Left cardiac atrium (tissue), 4 donors: ENCODE results near the gene ZNF419. TPM values are rescaled to one million over a fixed set of nuclear protein-coding genes. Genes with fewer than 3 reads are reported as not detected.
"Not testable (repeated sequence)": the region's sequence is repeated elsewhere in the genome, so short reads cannot be mapped to it uniquely, and the experiment has no call there.

Experiments used
- ATAC-seq, 2 donors: fragments of 200-7000 bp; cut with Tn5 transposase; one replicate each; pipeline ENCODE4 v1.9.1; 2020; ENCODE audit warnings: mild to moderate bottlenecking in 2 of 2, moderate library complexity in 2 of 2
- DNase-seq: peaks from one replicate; pipeline ENCODE4 v3.0.0-alpha.2; 2020
- intact Hi-C, 2 donors: fragments of 100-400 bp; cut with DNase I; formaldehyde crosslinking; loops; one replicate each; pipeline versions ENCODE4 v1.14.1 to v1.15.1; 2022 to 2023
- long read RNA-seq: library from polyadenylated mRNA; unstranded; transcript quantifications from one replicate; pipeline ENCODE4 v2.0.0, GENCODE V29; 2021
- total RNA-seq, 2 donors: library from RNA; stranded (reverse); fragmentation: NEBNext Ultra II Directional; extraction: Animal tissue kit (Norgen Biotek cat#: 25700); gene quantifications; one replicate each; pipeline ENCODE4 v1.2.1, GENCODE V29; 2021
- donor health status: DM: no; HTN: yes; CAD: no.
- donor health status: DM: no; HTN: yes; CAD: no; lungs with severe emphysema.
- donor health status: DM: yes; HTN: yes; CAD: no.
- donor health status: Dilated cardiomyopathy.

The ZNF419 gene
- total RNA-seq: 1 to 10 TPM; 7.2 to 10.0 TPM
- long read RNA-seq, partial matches to known transcripts: 1 of 9 reads
- long read RNA-seq, other reads (novel, unspliced or antisense): 2 of 9 reads

DNA sequence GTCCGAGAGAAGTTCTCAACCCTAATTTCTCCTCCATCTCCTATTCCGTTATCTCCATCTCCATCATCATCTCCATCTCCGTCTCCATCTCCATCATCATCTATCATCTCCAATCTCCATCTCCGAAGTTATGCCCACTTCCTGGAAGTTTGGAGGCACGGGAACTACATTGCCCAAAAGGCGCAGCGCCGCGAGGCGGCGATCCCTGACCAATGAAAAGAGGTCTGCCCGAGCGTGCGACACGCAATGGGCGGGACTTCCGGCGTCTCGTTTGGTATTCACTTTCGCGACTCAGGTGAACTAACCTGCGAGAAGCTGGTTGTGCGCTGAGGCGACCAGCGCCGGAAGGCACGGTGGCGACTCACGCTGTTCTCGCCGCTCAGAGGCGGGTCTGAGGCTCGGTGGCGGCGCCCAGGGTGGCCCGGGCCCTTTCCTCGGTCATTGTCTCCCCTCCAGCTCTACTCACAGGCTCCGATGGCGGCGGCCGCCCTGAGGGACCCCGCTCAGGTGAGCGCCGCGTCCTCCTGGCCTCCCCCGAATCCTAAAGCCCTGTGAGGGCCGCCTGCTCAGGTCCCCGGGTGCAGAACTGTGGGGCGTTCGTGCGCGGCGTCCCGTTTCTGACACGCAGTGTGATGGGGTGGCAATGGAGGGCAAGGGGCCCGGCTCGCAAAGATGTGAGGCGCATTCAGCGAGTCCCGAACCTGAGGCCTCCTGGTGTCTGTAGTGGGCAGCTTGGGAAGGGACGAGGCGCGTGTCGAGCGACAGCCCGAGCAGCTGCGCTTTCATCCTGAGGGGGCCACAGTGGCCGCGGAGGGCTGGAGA lies at the start of gene ZNF419:
ZNF419 (plus strand) TSS at position 274 of the 822 bp plus-strand sequence; CDS start at position 475, 201 bp downstream.
- intact Hi-C loops: not testable (repeated sequence)
- peak; percentile 99 for ATAC-seq
- peak; percentile 95 for DNase-seq

DNA sequence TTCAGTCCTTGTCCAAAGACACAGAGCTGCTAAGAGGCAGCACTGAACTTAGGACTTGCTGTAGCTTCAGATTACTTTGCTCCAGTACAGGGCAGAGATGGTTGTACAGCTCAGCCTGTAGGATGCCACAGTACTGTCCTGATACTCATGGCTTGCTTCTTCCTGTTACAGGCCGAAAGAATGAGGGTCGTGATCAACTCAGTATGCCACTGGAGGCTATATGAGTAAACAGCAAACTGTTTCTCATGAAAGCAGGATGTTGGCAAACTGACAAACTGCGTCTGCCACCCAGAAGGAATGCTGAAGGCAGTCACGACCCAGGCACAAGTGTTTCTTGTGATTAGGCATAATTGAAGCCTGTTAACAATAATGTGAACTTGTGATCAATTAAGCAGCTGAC lies 49.6 kb upstream of the ZNF419 start:
- intact Hi-C loops: loop anchor here in 1 of 2 donors (10.0 kb wide), 1 partner anchor 127 kb away; no protein-coding TSS in a partner anchor
- DNase-seq (no peak), ATAC-seq (no peak)

DNA sequence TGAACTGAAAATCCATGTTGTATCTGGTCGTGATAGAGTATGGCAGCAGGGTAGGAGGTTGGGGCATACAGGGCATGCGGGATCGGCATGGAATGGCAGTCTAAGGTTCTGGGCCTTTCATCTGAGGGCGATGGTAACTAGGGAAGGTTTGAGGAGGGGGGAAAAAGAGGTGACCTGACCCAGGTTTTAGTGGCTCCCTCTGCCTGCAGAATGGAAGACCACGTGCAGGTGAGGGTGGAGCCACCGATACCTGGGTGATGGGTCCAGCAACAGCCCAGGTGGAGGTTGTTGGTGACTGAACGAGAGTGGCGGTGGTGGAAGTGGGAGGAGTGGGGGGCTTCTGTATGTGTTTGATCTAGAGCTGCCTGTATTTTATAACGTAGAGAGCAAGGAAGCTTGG lies 48.6 kb upstream of the ZNF419 start:
- no peak for DNase-seq
- intact Hi-C loops: loop anchor here in 1 of 2 donors (10.0 kb wide), 1 partner anchor 126 kb away; no protein-coding TSS in a partner anchor
- ATAC-seq: no peak

DNA sequence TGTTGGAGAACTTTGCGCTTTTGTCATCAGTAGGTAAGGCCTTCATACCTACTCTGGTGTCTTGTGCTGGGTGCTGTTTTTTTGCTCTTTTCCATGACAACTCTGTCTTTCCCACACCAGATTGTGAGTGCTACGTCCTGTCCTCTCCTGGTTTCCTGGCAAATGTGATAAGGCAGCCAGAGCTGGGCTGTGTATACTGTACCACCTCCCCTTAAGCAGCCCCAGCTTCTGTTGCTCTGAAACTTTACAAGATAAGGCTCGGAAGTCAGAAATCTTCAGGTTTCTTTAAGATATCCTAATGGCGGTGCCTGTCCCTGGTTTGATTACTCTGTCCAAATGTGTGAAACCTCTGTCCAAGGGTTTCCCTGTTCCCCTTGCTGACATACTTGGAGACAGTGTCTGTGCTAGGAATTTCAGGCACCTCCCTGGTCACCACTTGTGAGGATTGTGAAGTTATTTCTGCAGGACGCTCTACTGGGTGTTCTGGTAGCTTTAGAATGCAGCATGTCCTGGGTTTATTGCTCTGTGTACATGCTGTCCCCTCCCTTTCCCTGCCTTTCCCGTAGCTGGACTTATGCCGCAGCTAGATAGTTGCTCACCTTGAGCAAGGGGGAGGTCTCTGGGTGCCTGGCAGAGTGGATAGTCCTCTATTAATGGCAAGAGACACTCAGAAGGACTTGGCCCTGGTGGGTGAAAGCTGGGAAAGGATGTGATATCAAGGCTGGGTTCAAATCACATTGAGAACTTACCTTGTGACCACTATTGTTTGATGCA lies 45.4 kb upstream of the ZNF419 start:
- intact Hi-C loops: no loop called here
- DNase-seq (no peak), ATAC-seq (no peak)

DNA sequence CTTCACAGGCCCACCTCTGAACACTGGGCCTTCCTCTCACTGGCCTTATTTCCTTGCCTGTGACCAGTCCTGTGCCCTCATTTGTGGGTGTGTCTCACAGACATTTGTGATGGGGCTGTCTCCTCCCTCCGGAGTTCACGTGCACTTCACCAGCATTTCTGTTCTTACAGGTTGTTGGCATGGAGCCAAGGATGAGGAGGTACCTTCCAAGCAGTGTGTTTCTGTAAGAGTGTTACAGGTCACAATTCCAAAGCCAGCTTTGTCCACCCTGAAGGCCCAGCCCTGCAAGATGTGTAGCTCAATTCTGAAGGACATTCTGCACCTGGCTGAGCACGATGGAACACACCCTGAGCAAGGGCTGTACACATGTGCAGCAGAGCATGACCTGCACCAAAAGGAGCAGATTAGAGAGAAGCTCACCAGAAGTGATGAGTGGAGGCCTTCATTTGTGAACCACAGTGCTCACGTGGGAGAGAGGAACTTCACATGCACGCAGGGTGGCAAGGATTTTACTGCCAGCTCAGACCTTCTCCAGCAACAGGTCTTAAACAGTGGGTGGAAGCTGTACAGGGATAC lies 44.3 kb upstream of the ZNF419 start:
- ATAC-seq: no peak
- intact Hi-C loops: no loop called here

DNA sequence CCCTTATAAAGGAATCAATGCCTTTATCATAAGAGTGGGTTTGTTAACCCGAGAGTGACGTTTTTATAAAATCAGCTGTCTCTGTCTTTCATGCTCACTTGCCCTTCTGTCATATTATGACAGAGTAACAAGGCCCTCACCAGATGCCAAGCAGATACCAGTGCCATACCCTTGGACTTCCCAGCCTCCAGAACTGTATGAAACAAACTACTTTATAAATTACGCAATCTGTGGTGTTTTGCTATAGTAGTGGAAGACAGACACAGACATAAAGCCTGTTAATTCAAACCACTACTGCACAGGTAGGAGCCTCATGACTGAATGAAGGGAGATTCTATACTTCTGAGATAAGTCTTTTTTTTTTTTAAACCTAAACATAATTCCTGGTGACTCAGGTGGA lies 35.2 kb upstream of the ZNF419 start:
- no peak for ATAC-seq
- intact Hi-C loops: no loop called here

More for the DNA sequence above, 44.3 kb upstream of the ZNF419 start:
- DNase-seq: no peak

DNA sequence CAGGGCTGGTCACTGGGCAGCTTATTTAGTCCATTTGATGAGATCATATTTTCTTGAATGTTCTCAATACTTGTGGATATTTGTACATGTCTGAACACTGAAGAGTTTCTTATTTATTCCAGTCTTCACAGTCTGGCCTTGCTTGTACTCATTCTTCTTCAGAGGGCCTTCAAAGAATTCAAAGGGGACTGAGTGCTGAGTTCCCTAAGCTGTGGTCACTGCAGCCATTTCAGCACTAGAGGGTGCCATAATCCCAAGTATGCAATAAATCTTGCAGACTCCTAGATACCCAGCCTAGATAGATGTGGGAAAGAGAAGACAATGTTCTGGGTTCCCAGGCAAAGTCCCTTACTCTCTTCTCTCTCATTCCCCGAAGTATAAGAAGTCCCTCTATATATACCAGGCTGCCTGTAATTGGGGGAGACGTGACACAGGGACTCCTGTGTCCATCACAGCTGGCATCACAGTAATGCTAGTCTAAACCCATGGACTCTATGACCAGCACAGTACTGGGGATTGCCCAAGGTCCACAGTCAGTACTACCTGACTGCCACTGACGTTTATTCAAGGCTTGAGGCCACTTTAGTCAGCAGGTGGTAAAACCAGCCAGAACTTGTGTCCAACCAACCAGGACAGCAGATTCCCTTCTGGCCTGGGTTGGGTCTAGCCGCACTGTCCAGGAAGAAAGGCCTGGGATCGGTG lies 21.7 kb upstream of the ZNF419 start:
- ATAC-seq (no peak), DNase-seq (no peak)
- intact Hi-C loops: no loop called here

More for the DNA sequence above, 35.2 kb upstream of the ZNF419 start:
- DNase-seq: no peak

DNA sequence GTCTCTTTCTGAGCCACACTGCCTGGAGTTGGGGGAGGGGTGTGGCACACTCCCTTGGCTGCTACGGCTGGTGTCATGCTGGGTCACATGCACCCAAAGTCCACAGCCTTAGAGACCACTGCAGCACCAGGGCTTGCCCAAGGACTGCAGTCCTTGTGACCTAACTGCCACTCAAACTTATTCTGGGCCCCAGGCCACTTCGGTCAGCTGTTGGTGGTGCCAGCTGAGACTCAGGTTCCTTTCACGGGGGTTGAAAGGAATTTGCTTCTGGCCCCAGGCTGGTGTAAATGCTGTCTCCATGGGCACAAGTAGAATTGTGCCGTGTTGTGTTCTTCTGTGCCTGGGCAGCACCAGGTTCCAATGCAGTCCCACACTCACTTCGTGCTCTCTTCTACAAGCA lies 21.1 kb upstream of the ZNF419 start:
- ATAC-seq (peak in 1 of 2 donors; percentile 55), DNase-seq (no peak)
- intact Hi-C loops: no loop called here

DNA sequence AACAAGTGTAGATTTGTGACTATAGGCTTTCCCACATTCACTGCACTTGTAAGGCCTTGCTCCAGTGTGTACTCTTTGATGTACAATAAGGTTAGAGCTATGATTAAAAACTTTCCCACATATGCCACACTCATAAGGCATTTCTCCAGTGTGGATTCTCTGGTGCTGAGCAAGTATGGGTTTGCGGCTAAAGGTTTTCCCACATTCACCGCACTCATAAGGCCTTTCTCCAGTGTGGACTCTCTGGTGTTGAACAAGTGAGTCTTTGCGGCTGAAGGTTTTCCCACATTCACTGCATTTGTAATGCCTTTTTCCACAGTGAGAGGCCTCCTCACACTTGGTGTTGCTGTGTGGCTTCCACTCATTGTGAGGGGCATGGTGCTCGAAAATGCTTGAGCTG lies 13.9 kb upstream of the ZNF419 start:
- DNase-seq (no peak), ATAC-seq (no peak)
- intact Hi-C loops: no loop called here

DNA sequence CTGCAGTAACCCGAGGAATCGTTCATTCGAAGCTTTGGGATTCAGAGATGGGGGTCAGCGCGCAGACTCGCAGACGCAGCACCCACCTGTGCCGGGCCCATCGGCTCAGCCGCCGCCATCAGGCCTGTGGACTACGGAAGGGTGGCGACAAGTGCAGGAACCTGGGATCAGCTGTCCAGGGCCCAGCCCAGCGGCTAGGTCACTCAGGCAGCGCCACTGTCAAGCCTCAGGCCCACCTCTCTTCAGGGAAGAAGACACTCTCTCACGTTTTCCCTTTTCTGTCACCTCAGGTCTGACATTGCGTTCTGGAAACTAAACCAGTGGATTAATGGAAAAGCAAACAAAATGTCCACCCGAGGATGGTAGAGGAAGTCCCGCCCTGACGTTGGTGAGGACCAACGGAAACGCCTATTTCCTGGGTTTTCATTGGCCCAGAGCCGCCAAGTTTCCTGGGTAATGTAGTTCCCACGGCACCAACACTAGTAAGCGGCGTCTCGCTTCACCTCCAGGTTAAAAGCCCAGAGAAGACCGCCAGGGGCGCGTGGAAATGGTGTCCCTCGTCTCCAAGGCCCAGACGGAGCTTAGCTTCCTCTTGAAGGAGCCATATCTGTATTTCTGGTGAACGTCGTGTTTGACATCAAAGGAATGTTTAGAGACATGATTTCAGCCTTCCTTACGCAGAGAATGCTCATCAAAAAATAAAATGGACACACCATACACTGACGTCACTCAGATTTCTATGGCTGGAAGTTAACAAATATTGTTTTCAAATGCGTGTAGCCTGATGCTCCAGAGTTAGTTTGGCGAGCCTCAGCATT lies 10.2 kb upstream of the ZNF419 start, which contains the start of gene ZNF772:
ZNF772 (minus strand) TSS at position 376 of the 818 bp plus-strand sequence; CDS start at position 119, 257 bp downstream.
- intact Hi-C loops: no loop called here
- ATAC-seq (peak; percentile 100), DNase-seq (peak; percentile 96)

DNA sequence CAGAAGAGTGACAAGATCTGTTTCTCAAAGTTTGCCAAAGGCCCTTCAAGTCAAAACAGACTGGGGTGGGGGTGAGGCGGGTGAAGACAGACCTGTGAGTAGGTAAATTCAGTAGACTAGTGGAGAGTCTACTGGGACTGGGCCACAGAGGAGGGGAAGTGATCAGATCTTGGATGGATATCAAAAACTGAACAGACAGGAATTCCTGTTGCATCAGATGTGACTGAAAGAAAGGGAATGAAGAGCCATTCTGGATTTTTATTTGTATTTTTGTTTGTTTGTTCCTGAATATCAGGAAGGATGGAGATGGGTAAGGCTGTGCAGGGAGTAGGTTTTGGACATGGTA lies 722 bp downstream of the ZNF419 start:
- intact Hi-C loops, DNase-seq: not testable (repeated sequence)
- ATAC-seq: peak; percentile 25 to 39

DNA sequence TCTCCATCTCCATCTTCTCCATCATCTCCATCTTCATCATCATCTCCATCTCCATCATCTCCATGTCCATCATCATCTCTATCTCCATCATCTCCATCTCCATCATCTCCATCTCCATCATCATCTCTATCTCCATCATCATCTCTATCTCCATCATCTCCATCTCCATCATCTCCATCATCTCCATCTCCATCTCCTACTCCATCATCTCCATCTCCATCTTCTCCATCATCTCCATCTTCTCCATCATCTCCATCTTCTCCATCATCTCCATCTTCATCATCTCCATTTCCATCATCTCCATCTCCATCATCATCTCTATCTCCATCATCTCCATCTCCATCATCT lies 11.8 kb downstream of the ZNF419 start:
- DNase-seq, ATAC-seq, intact Hi-C loops: not testable (repeated sequence)

DNA sequence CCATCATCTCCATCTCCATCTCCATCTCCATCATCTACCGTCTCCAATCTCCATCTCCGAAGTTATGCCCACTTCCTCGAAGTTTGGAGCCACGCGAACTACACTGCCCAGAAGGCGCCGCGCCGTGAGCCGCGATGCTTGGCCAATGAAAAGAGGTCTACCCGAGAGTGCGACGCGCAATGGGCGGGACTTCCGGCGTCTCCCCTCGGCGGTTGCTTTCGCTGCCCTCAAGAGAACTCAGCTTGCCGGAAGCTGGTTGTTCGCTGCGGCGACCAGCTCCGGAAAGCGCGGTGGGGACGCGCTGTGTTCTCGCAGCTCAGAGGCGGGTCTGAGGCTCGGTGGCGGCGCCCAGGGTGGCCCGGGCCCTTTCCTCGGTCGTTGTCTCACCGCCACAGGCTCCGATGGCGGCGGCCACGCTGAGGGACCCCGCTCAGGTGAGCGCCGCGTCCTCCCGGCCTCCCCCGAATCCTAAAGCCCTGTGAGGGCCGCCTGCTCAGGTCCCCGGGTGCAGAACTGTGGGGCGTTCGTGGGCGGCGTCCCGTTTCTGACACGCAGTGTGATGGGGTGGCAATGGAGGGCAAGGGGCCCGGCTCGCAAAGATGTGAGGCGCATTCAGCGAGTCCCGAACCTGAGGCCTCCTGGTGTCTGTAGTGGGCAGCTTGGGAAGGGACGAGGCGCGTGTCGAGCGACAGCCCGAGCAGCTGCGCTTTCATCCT lies 12.3 kb downstream of the ZNF419 start, which contains the start of gene ZNF773:
ZNF773 (plus strand) TSS at position 259 of the 716 bp plus-strand sequence; CDS start at position 402, 143 bp downstream.
- DNase-seq (peak; percentile 99), ATAC-seq (peak; percentile 100)
- intact Hi-C loops: not testable (repeated sequence)

DNA sequence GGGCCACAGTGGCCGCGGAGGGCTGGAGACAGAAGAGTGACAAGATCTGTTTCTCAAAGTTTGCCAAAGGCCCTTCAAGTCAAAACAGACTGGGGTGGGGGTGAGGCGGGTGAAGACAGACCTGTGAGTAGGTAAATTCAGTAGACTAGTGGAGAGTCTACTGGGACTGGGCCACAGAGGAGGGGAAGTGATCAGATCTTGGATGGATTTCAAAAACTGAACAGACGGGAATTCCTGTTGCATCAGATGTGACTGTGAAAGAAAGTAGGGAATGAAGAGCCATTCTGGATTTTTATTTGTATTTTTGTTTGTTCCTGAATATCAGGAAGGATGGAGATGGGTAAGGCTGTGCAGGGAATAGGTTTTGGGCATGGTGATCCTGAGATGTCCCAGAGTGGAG lies 12.8 kb downstream of the ZNF419 start:
- DNase-seq, intact Hi-C loops: not testable (repeated sequence)
- ATAC-seq: peak; percentile 32 to 35

DNA sequence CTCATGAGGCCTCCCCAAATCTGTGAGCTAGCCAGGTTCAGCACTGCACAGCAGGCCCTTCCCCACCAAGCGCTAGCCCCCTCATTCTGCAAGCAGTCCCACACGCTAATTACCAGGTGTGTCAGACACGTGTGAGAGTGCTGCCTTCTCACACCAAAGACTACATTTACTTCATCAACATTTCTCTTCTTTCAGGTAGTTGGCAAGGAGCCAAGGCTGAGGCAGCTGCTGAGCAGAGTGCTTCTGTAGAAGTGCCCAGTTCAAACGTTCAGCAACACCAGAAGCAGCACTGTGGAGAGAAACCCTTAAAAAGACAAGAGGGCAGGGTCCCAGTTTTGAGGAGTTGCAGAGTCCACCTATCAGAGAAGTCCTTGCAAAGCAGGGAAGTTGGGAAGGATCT lies 18.6 kb downstream of the ZNF419 start:
- ATAC-seq (no peak), DNase-seq (no peak)
- intact Hi-C loops: no loop called here

DNA sequence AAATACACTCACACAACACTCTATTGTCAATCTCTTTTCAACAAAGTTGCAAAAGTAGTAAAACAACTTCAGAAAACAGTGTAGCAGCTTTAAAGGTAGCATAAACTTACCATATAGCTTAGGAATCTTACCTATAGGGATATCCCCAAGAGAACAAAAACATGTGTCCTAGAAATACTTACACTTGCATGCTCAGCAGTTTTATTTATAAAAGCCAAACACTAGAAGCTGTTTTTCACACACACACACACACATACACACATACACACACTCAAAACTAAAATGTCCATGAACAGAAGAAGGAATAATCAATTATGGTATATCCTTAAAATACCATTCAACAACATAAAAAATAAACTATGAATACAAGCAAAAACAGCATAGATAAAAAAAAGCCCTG lies 23.9 kb downstream of the ZNF419 start:
- intact Hi-C loops: no loop called here
- no peak for DNase-seq
- no peak for ATAC-seq

DNA sequence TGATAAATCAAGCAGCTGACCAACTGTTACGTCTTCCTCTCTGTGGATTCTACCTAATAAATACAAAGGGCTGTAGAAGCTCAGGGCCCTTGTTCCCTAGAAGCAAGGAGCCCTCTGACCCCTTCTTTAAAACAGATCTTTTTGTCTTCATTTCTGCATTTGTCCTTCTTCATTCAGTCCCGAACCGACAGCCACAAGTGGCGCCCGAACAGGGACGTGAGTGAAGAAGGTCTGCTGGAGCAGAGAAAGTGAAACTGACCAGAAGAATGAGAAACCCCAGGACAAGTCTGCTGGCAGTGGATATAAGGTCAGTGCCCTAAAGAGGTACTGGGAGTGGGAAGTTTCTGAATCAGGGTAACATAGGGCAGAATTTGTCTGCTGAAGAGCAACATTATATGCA lies 25.3 kb downstream of the ZNF419 start:
- ATAC-seq (no peak), DNase-seq (no peak)
- intact Hi-C loops: no loop called here

DNA sequence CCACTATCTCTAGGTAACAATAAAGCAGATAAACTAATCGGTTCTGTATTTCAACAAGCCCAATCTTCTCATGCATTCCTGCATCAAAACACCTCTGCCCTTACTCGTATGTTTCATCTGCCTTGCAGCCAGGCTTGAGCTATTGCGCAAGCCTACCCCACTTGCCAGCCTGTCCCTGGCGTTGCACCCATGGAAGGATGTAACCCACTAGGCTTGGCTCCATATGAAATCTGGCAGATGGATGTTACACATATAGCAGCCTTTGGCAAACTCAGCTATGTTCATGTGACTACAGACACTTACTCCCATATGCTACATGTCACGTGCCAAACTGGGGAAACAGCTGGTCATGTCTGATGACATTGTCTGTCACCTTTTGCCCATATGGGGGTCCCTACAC lies 27.7 kb downstream of the ZNF419 start:
- ATAC-seq (no peak), DNase-seq (no peak)
- intact Hi-C loops: no loop called here
